GM23338 (cell line): Measurements from ENCODE around the gene ZEB2.

Experiments
- TF ChIP-seq, protein P1 (sequence below), 2 experiments: fragments of 200-600 bp in 1 of 2; sonication (generic) in 1 of 2; conservative IDR thresholded peaks; 2 replicates each; pipeline versions ENCODE4 v1.5.1 to v1.6.1; 2016 to 2017; ENCODE audit warnings: antibody characterized with exemption in 2 of 2, low read depth in 2 of 2, mild to moderate bottlenecking in 2 of 2, moderate library complexity in 1 of 2
- TF ChIP-seq, protein P2 (sequence below): IDR thresholded peaks from one replicate; pipeline ENCODE4 v1.6.1; 2018; ENCODE audit warnings: antibody characterized with exemption; ENCODE audit not compliant: unreplicated experiment

DNA sequence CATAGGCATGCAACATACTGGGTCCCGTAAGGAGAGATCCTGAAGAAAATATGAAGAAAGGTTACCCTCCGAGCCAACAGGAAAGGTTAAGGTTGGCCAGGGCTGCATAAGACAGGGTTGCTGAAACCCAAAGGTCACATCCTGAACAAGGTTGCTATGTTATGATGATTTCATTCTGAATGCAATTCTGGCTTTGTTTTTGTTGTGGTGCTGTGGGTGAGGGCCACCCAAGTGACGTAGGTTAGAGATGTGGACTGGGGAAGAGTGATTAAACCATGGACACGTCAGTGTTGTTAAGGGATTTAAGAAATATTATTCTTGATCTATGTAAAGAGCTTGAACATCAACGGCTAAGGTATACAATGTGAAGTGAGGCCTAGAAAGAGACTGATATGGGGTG lies 60.0 kb downstream of the ZEB2 start:
- TF ChIP-seq, protein P1, sequence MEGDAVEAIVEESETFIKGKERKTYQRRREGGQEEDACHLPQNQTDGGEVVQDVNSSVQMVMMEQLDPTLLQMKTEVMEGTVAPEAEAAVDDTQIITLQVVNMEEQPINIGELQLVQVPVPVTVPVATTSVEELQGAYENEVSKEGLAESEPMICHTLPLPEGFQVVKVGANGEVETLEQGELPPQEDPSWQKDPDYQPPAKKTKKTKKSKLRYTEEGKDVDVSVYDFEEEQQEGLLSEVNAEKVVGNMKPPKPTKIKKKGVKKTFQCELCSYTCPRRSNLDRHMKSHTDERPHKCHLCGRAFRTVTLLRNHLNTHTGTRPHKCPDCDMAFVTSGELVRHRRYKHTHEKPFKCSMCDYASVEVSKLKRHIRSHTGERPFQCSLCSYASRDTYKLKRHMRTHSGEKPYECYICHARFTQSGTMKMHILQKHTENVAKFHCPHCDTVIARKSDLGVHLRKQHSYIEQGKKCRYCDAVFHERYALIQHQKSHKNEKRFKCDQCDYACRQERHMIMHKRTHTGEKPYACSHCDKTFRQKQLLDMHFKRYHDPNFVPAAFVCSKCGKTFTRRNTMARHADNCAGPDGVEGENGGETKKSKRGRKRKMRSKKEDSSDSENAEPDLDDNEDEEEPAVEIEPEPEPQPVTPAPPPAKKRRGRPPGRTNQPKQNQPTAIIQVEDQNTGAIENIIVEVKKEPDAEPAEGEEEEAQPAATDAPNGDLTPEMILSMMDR (conservative IDR thresholded peaks at IDR 0.05; ENCODE audit: low read depth in 2 of 2), result no peak
- TF ChIP-seq, protein P2, sequence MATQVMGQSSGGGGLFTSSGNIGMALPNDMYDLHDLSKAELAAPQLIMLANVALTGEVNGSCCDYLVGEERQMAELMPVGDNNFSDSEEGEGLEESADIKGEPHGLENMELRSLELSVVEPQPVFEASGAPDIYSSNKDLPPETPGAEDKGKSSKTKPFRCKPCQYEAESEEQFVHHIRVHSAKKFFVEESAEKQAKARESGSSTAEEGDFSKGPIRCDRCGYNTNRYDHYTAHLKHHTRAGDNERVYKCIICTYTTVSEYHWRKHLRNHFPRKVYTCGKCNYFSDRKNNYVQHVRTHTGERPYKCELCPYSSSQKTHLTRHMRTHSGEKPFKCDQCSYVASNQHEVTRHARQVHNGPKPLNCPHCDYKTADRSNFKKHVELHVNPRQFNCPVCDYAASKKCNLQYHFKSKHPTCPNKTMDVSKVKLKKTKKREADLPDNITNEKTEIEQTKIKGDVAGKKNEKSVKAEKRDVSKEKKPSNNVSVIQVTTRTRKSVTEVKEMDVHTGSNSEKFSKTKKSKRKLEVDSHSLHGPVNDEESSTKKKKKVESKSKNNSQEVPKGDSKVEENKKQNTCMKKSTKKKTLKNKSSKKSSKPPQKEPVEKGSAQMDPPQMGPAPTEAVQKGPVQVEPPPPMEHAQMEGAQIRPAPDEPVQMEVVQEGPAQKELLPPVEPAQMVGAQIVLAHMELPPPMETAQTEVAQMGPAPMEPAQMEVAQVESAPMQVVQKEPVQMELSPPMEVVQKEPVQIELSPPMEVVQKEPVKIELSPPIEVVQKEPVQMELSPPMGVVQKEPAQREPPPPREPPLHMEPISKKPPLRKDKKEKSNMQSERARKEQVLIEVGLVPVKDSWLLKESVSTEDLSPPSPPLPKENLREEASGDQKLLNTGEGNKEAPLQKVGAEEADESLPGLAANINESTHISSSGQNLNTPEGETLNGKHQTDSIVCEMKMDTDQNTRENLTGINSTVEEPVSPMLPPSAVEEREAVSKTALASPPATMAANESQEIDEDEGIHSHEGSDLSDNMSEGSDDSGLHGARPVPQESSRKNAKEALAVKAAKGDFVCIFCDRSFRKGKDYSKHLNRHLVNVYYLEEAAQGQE, result no peak
